ENCODE results near the gene ZNF362.

Gene ZNF362

GRCh38 chr1:33342041-33342723, 85.9 kb downstream of the ZNF362 start:
- in situ Hi-C loops (cut with MboI; ENCODE audit: low sequenced_read_pairs), result no loop called here

GRCh38 chr1:33343539-33343938, 87.2 kb downstream of the ZNF362 start:
- in situ Hi-C loops (cut with MboI; ENCODE audit: low sequenced_read_pairs), result no loop called here

- in situ Hi-C loops (cut with MboI; ENCODE audit: low sequenced_read_pairs), result no loop called here
Measured at GRCh38 chr1:33344896-33345560, 88.7 kb downstream of the ZNF362 start.

GRCh38 chr1:33346533-33346926, 90.2 kb downstream of the ZNF362 start:
- in situ Hi-C loops (cut with MboI; ENCODE audit: low sequenced_read_pairs), result no loop called here

- in situ Hi-C loops (cut with MboI; ENCODE audit: low sequenced_read_pairs), result no loop called here
Measured at GRCh38 chr1:33346927-33347649, 90.8 kb downstream of the ZNF362 start.

- in situ Hi-C loops (cut with MboI; ENCODE audit: low sequenced_read_pairs), result no loop called here
Measured at GRCh38 chr1:33347650-33347992, 91.3 kb downstream of the ZNF362 start.

GRCh38 chr1:33348194-33348593, 91.9 kb downstream of the ZNF362 start:
- in situ Hi-C loops (cut with MboI; ENCODE audit: low sequenced_read_pairs), result no loop called here

- in situ Hi-C loops (cut with MboI; ENCODE audit: low sequenced_read_pairs), result no loop called here
Measured at GRCh38 chr1:33348676-33349080, 92.4 kb downstream of the ZNF362 start.

GRCh38 chr1:33349081-33349759, 92.9 kb downstream of the ZNF362 start:
- in situ Hi-C loops (cut with MboI; ENCODE audit: low sequenced_read_pairs), result no loop called here

GRCh38 chr1:33349778-33350610, 93.7 kb downstream of the ZNF362 start:
- in situ Hi-C loops (cut with MboI; ENCODE audit: low sequenced_read_pairs), result no loop called here

Measured in hTERT RPE-1 (cell line).